Measurements from ENCODE around the gene RNF44.

DNA sequence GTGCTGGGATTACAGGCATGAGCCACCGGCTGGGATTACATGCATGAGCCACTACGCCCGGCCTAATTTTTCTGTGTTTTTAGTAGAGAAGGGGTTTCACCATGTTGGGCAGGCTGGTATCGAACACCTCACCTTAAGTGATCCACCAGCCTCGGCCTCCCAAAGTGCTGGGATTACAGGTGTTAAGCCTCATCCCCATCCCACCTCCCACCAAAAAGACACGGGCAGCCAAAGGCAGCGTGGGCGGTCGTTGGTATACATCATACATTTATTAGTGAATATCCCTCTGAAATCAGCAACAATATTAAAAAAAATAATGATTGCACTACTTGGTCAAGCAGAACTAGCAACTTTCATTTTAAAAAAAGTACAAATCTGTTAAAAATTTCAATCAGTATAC, 10.7 kb downstream of the RNF44 start:
- no peak for TF ChIP-seq CTCF (IDR thresholded peaks at IDR 0.05)
- no peak for TF ChIP-seq POLR2A (IDR thresholded peaks at IDR 0.05; ENCODE audit: low read depth)
